Measurements from ENCODE around the gene METTL1. TPM values are rescaled to one million over a fixed set of nuclear protein-coding genes. Genes with fewer than 3 reads are reported as not detected.
"Not testable (repeated sequence)": the region's sequence is repeated elsewhere in the genome, so short reads cannot be mapped to it uniquely, and the experiment has no call there.

The METTL1 gene
- total RNA-seq, 4 donors from 2014 or later = 4.8 to 11.0 (median 7.8) TPM

DNA sequence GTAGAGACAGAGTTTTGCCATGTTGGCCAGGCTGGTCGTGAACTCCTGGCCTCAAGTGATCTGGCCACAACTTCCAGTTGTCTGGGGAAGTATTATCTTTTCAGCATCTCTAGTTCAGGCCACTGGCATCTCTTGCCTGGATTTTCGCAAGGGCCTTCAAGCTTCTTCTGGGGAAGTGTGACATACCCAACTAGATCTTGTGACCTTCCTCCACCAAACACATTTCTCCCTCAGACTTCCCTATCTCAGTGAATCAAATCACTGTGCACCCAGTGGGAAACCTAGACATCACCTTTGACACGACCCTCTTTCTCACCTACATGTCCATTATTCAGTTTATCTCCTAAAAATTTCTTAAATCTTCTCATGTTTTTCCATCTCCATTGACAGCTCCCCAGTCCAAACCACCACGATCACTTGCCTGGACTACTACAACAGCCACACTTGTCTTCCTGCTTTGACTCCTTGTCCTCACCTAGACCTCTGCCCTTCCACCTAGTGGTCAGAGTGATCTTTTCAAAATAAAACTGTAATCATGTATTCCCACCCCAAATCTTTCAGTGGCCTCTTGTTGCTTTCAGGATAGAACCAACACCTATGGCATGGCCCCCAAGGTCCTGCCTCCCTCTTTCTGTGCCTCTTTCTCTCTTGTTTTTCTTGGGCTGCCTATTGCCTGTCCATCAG is 3.8 kb upstream of the METTL1 start:
- Histone ChIP-seq H3K27ac (no peak overlapping the region), H3K36me3 (peaks cover 0 to 45% of the 10 kb centered on the region in 2 donors), H3K9me3 (no peaks in the 10 kb centered on the region), H3K27me3 (no peaks in the 10 kb centered on the region), H3K4me3 (no peak overlapping the region), H3K4me1 (peaks cover 0 to 27% (median 8%) of the 10 kb centered on the region in 3 donors)
- ATAC-seq = no peak
- TF ChIP-seq CTCF (IDR thresholded peaks at IDR 0.05) (no peak), EP300 (IDR thresholded peaks at IDR 0.05) (no peak), POLR2A (IDR thresholded peaks at IDR 0.05) (no peak), POLR2AphosphoS5 (IDR thresholded peaks at IDR 0.05) (no peak)
- WGBS, 2 donors (ENCODE audit: low coverage in 1 of 2) = 77 to 79% methylated on average over 2 to 4 of the region's 4 CpGs

GRCh38 chr12:57775044-57775443 is 3.1 kb upstream of the METTL1 start:
- Histone ChIP-seq H3K4me3 (no peak overlapping the region), H3K9me3 (no peaks in the 10 kb centered on the region), H3K4me1 (peaks cover 0 to 27% (median 8%) of the 10 kb centered on the region in 3 donors), H3K36me3 (peaks cover 0 to 43% of the 10 kb centered on the region in 2 donors), H3K27me3 (no peaks in the 10 kb centered on the region), H3K27ac (no peak overlapping the region)
- no peak for TF ChIP-seq EP300 (IDR thresholded peaks at IDR 0.05)
- no peak for ATAC-seq
- 61 to 78% methylated on average over 1 to 2 of the region's 3 CpGs for WGBS, 2 donors (ENCODE audit: low coverage in 1 of 2)

- not testable (repeated sequence) for ATAC-seq, H3K27me3 ChIP-seq, H3K4me3 ChIP-seq, H3K9me3 ChIP-seq, H3K27ac ChIP-seq
- WGBS, 2 donors (ENCODE audit: low coverage in 1 of 2) = 79 to 88% methylated on average over 1 to 6 of the region's 11 CpGs
- peaks cover 0 to 27% (median 8%) of the 10 kb centered on the region in 3 donors for H3K4me1 ChIP-seq
- peaks cover 0 to 41% of the 10 kb centered on the region in 2 donors for H3K36me3 ChIP-seq
These were observed 2.7 kb upstream of the METTL1 start for GRCh38 chr12:57774634-57775033.

- H3K27me3 ChIP-seq = no peaks in the 10 kb centered on the region
- peak within 1 kb of the TSS; percentile 75 to 88 for H3K4me3 ChIP-seq
- no peaks in the 10 kb centered on the region for H3K9me3 ChIP-seq
- peaks cover 0 to 46% of the 10 kb centered on the region in 2 donors for H3K36me3 ChIP-seq
- peak within 1 kb of the TSS; percentile 66 to 97 (median 96) for H3K27ac ChIP-seq
- TF ChIP-seq POLR2A (IDR thresholded peaks at IDR 0.05) = no peak
- TF ChIP-seq CTCF (IDR thresholded peaks at IDR 0.05) = peak in 1 of 4 experiments; percentile 16
- peaks cover 0 to 27% (median 8%) of the 10 kb centered on the region in 3 donors for H3K4me1 ChIP-seq
- ATAC-seq = peak; percentile 65
- 2 to 4% methylated on average over 15 to 23 of the region's 67 CpGs for WGBS, 2 donors (ENCODE audit: low coverage in 1 of 2)
These were observed 771 bp upstream of the METTL1 start, which contains the start of gene EEF1AKMT3 for GRCh38 chr12:57772429-57773322. Gene EEF1AKMT3, plus strand, starts transcription at chr12:57772614. Its CDS starts 111 bp downstream, at chr12:57772725.

GRCh38 chr12:57771236-57771872 is 551 bp downstream of the METTL1 start:
- peak overlapping the region; percentile 75 to 88 for H3K4me3 ChIP-seq
- peaks cover 0 to 44% of the 10 kb centered on the region in 2 donors for H3K36me3 ChIP-seq
- peak overlapping the region; percentile 66 to 97 (median 96) for H3K27ac ChIP-seq
- no peaks in the 10 kb centered on the region for H3K9me3 ChIP-seq
- TF ChIP-seq CTCF (IDR thresholded peaks at IDR 0.05) (no peak), POLR2A (IDR thresholded peaks at IDR 0.05) (no peak), EP300 (IDR thresholded peaks at IDR 0.05) (no peak), POLR2AphosphoS5 (IDR thresholded peaks at IDR 0.05) (no peak)
- H3K4me1 ChIP-seq = peaks cover 0 to 37% (median 16%) of the 10 kb centered on the region in 3 donors
- H3K27me3 ChIP-seq = peaks cover 8% of the 10 kb centered on the region
- ATAC-seq = peak; percentile 84
- 3 to 6% methylated on average over 16 of the region's 16 CpGs for WGBS, 2 donors (ENCODE audit: low coverage in 1 of 2)
